ENCODE measurements around the gene HMGA1.
"Not testable (repeated sequence)": the region's sequence is repeated elsewhere in the genome, so short reads cannot be mapped to it uniquely, and the experiment has no call there.

The HMGA1 gene

GRCh38 chr6:34259529-34260069, 22.9 kb downstream of the HMGA1 start:
- no peak for DNase-seq (ENCODE audit: low read depth in 1 of 2, low spot score in 1 of 2)

- no peak for DNase-seq (ENCODE audit: low read depth in 1 of 2, low spot score in 1 of 2)
Observed at GRCh38 chr6:34260576-34261267, 24.0 kb downstream of the HMGA1 start.

GRCh38 chr6:34263484-34263883, 26.8 kb downstream of the HMGA1 start:
- not testable (repeated sequence) for DNase-seq (ENCODE audit: low read depth in 1 of 2, low spot score in 1 of 2)

- no peak for DNase-seq (ENCODE audit: low read depth in 1 of 2, low spot score in 1 of 2)
Observed at GRCh38 chr6:34267746-34268145, 31.1 kb downstream of the HMGA1 start.

GRCh38 chr6:34269132-34269531, 32.5 kb downstream of the HMGA1 start:
- DNase-seq (ENCODE audit: low read depth in 1 of 2, low spot score in 1 of 2), result not testable (repeated sequence)

GRCh38 chr6:34269658-34270341, 33.1 kb downstream of the HMGA1 start:
- DNase-seq (ENCODE audit: low read depth in 1 of 2, low spot score in 1 of 2), result not testable (repeated sequence)

DNA sequence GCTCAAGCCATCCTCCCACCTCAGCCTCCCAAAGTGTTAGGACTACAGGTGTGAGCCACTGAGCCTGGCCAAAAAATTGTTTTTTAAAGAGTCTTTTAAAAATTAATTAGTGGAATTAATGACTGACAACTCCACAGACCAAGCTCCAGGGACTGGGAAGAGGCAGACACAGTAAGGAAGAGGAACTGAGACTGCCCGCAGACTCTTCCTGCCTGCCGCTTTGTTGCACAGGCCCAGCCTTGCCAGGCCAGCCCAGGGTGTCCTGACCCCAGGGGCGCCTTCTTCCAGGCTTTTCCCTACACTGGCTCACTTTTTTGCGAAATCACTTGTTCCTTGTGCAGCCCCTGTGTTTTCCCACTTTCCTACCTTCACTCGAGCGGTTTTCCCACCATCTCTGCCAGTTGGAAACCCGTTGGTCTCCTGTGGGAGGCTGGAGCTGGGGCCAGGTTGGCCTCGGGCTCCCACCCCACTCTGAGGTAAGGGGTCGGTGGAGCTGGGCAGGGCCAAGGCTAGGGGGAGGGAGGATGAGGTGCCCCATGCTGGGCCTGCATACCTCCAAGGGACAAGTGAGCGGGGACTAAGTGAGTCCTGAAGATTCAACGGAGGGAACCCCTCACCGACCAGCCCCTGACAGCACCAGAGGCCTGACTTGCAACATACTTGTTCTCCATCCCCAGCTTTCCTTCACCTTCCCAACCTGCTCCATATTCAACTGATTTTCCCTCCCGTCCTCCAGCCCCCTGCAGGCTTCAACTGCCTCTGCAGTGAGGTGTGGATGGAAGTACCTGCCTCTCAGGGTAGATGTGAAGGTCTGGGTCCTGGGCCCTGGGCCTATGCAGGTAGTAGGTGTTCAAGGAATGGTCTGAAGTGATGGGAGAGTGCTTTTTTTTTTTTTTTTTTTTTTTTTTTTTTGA, 35.6 kb downstream of the HMGA1 start:
- no peak for DNase-seq (ENCODE audit: low read depth in 1 of 2, low spot score in 1 of 2)

DNA sequence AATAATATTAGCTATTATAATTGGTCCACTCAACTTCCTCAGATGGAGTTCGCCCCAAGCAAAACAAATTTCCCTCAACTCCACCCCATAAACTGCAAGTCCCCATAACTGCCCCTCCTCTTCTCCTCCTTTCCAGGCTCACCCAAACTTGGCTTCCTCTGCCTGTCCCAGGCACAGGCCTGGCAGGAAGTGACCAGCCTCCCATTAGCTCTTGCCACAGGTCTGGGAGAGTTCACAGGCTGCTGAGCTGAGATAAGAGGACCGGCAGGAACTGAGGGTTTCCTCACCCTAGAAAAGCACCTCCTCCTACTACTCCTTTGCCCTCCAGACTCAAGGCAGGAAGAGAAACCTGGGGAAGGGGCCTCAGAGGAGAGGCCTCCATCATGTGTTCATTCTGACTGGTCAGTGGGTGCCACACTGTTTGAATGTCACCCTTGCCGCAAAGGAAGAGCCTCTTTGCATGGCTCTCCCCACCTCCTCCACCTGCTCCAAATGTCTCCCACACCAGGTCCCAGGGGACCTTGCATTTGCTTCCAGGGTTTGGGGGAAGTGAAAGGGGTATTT, 36.7 kb downstream of the HMGA1 start:
- DNase-seq (ENCODE audit: low read depth in 1 of 2, low spot score in 1 of 2), result no peak

GRCh38 chr6:34274129-34274528, 37.5 kb downstream of the HMGA1 start:
- no peak for DNase-seq (ENCODE audit: low read depth in 1 of 2, low spot score in 1 of 2)

- no peak for DNase-seq (ENCODE audit: low read depth in 1 of 2, low spot score in 1 of 2)
Observed at GRCh38 chr6:34275128-34275804, 38.6 kb downstream of the HMGA1 start.

GRCh38 chr6:34276191-34276590, 39.5 kb downstream of the HMGA1 start:
- DNase-seq (ENCODE audit: low read depth in 1 of 2, low spot score in 1 of 2), result no peak

- no peak for DNase-seq (ENCODE audit: low read depth in 1 of 2, low spot score in 1 of 2)
Observed at GRCh38 chr6:34276881-34277762, 40.4 kb downstream of the HMGA1 start.

DNA sequence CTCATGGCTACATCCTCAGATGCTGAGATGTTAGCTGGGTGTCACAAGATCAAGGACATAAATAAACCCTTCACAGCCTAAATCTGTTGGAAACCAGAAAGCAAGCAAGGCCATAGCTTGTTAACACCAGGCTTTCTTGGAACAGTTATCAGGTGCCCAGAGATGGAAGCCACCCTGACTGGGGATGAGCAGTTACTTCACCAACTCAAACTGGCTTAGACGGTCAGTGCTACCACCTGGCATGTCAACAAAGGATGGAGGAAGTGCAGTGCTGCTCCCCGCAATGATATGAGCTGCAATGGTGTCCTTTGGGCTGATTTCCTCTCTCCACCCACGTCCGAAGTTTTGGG, 41.1 kb downstream of the HMGA1 start:
- no peak for DNase-seq (ENCODE audit: low read depth in 1 of 2, low spot score in 1 of 2)

DNA sequence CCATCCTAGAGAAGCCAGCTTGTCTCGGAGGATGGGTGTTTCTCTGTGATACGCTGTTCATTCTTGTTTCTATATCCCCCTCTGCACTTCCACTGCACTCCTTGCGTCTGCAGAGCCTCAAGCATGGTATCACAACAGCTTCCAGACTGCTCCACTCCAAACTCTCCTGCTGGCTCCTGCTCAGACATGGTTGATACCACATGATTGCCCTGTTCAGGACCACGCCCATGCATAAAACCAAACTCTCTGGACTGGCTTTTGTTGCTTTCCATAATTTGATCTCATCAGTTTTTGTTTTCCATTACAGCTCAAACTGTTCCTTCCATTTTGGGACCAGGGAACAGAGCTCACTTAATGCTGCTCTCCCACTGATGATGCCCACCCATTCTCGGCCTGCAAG, 42.2 kb downstream of the HMGA1 start:
- no peak for DNase-seq (ENCODE audit: low read depth in 1 of 2, low spot score in 1 of 2)

- DNase-seq (ENCODE audit: low read depth in 1 of 2, low spot score in 1 of 2), result no peak
Observed at GRCh38 chr6:34280216-34280615, 43.5 kb downstream of the HMGA1 start.

GRCh38 chr6:34281702-34282334, 45.1 kb downstream of the HMGA1 start:
- DNase-seq (ENCODE audit: low read depth in 1 of 2, low spot score in 1 of 2), result no peak

DNA sequence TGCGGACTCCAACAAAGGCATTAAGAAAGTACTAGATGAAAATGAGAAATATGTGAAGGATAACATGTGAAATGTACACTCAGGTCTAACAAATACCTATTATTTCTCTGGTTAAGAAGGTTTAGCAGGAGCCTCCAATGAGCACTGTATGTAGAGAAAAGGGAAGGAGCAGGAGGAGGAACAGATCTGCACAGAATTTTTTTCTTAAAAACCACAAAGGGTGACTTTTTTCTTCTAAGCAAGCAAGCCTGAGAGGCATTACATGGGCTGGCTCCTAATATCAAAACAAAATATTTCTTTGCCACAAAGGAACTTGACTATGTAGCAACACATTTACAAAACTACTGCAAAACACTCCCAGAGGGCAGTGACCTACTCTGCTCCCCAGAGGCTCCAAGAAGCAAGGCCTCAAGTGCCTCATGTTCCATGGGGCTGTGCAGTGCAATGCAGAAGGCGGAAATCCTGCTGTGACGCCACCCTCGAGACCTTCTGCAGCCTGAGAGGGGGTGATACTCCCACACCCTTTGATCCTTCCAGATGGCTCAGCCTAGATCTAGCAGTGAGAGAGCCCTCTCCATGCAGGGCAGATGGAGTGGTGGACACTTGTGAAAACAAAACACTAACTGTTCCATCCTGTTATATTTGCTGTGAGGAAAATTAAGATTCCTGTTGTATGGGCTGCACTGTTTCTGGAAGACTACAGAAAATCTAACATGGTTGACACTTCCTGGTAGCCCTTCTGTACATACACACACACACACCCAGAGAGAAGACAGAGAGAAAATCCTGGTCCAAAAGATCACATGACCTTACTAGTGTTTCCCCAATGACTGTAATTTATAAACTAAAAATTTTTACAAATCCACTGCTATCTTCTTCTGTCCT, 48.1 kb downstream of the HMGA1 start:
- no peak for DNase-seq (ENCODE audit: low read depth in 1 of 2, low spot score in 1 of 2)

DNA sequence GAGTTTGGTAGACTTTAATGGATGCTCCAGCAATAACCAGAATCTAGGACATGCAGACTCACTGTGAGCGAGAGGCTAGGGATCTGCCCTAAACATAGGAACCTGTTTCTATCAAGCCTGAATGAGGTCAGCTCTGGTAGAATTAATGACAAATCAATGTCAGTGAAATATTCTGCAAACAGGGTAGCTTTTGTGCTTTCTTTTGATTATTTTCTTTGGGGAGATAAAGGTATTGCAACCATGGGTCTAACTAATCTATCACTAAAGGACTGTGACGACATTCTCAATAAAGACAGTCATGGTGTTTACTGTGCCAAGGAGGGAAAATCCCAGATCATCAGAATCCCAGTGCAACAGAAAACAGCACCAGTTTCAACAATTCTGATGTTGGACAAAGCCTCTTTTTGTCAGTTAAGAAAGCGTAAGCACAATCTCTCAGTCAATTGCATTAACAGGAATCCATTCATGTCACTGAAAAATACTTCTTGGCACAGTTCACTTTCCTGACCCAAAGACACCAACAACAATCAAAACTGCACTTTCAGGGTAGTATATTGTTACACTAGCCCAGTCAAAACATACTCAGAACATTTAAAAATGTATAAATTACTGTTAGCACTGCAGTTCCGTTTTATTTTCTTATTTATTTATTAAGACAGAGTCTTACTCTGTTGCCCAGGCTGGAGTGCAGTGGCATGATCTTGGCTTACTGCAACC, 48.9 kb downstream of the HMGA1 start:
- no peak for DNase-seq (ENCODE audit: low read depth in 1 of 2, low spot score in 1 of 2)
